HG02870 (cell line): ENCODE measurements around the gene ZMIZ1.

Experiments
- ATAC-seq: cut with Tn5 transposase; IDR thresholded peaks from one replicate; pipeline ENCODE4 v1.9.1; 2021; ENCODE audit warnings: mild to moderate bottlenecking, moderate library complexity; ENCODE audit not compliant: unreplicated experiment

Gene ZMIZ1

GRCh38 chr10:79079054-79079397, 10.3 kb downstream of the ZMIZ1 start:
- no peak for ATAC-seq

- ATAC-seq, result no peak
Observed at GRCh38 chr10:79079490-79080355, 11.0 kb downstream of the ZMIZ1 start.

GRCh38 chr10:79081353-79082034, 12.7 kb downstream of the ZMIZ1 start:
- ATAC-seq, result no peak

GRCh38 chr10:79082035-79082373, 13.2 kb downstream of the ZMIZ1 start:
- no peak for ATAC-seq

- ATAC-seq, result no peak
Observed at GRCh38 chr10:79082631-79083596, 14.1 kb downstream of the ZMIZ1 start.

GRCh38 chr10:79084012-79084971, 15.5 kb downstream of the ZMIZ1 start:
- no peak for ATAC-seq

- no peak for ATAC-seq
Observed at GRCh38 chr10:79084972-79085597, 16.3 kb downstream of the ZMIZ1 start.

GRCh38 chr10:79086822-79087221, 18.1 kb downstream of the ZMIZ1 start:
- ATAC-seq, result no peak

- ATAC-seq, result no peak
Observed at GRCh38 chr10:79087721-79088120, 19.0 kb downstream of the ZMIZ1 start.

- no peak for ATAC-seq
Observed at GRCh38 chr10:79088176-79088575, 19.4 kb downstream of the ZMIZ1 start.

GRCh38 chr10:79088613-79089355, 20.0 kb downstream of the ZMIZ1 start:
- ATAC-seq, result no peak

GRCh38 chr10:79089632-79090031, 20.9 kb downstream of the ZMIZ1 start:
- no peak for ATAC-seq

- ATAC-seq, result no peak
Observed at GRCh38 chr10:79090134-79090803, 21.5 kb downstream of the ZMIZ1 start.

GRCh38 chr10:79092292-79092896, 23.6 kb downstream of the ZMIZ1 start:
- no peak for ATAC-seq

- ATAC-seq, result no peak
Observed at GRCh38 chr10:79093658-79094411, 25.1 kb downstream of the ZMIZ1 start.

- ATAC-seq, result no peak
Observed at GRCh38 chr10:79094412-79095175, 25.8 kb downstream of the ZMIZ1 start.

- ATAC-seq, result no peak
Observed at GRCh38 chr10:79095316-79095715, 26.6 kb downstream of the ZMIZ1 start.
